SK-N-SH (cell line): Measurements from ENCODE around the gene WDR26. TPM values are rescaled to one million over a fixed set of nuclear protein-coding genes. Genes with fewer than 3 reads are reported as not detected.

Experiments
- polyA plus RNA-seq, 3 experiments: library from polyadenylated mRNA; depleted of rRNA; stranded (reverse); fragments of >200 nt; gene quantifications; 2 replicates each; pipeline ENCODE4 v1.2.3, GENCODE V29; 2012
- small RNA-seq, 7 experiments: library from RNA; depleted of rRNA; stranded (forward); fragments of <200 nt; gene quantifications; one replicate each; pipeline ENCODE3, GENCODE V24; 2012

The WDR26 gene
- polyA plus RNA-seq, 1 of the 3 experiments (the other 2 are of a cell fraction) = 21.2 TPM

Small RNA genes lying within 50 kb of the gene (small RNA-seq; reads per million reads assigned to genes)
- gene MIR4742 = 1.6 to 40.0 (median 16.3) reads per million in 7 experiments

Other genes with a start within 250 kb of the WDR26 start
- gene NVL, start 104.6 kb downstream of the WDR26 start, polyA plus RNA-seq (2012; rRNA removed) = 12.4 and 17.5 TPM in 2 replicates
- gene CNIH4, start 77.9 kb downstream of the WDR26 start, polyA plus RNA-seq (2012; rRNA removed) = 37.7 and 56.8 TPM in 2 replicates
- 18.8 and 19.1 TPM in 2 replicates for gene CNIH3, start 181.5 kb upstream of the WDR26 start, polyA plus RNA-seq (2012; rRNA removed)